Stimulated activated naive CD8-positive, alpha-beta T cell treated with anti-CD3 and anti-CD28 coated beads, Interleukin-15, Interleukin-2, amounts not matched to agents 100 ng/mL and 50 ng/mL, for 24 hours (primary cell): Measurements from ENCODE around the gene UGT1A5.
"Not testable (repeated sequence)": the region's sequence is repeated elsewhere in the genome, so short reads cannot be mapped to it uniquely, and the experiment has no call there.

Experiments used
- H3K27ac Mint-ChIP-seq: one replicate; pipeline ENCODE4 v1.8.0; 2021; ENCODE audit warnings: mild to moderate bottlenecking, mixed read lengths
- H3K27me3 Mint-ChIP-seq: one replicate; pipeline ENCODE4 v1.8.0; 2021; ENCODE audit warnings: mixed read lengths
- H3K36me3 Mint-ChIP-seq: one replicate; pipeline ENCODE4 v1.8.0; 2021; ENCODE audit warnings: low read depth, mixed read lengths
- H3K4me1 Mint-ChIP-seq: one replicate; pipeline ENCODE4 v1.8.0; 2021; ENCODE audit warnings: low read depth, mixed read lengths
- H3K4me3 Mint-ChIP-seq: one replicate; pipeline ENCODE4 v1.8.0; 2021; ENCODE audit warnings: mild to moderate bottlenecking, mixed read lengths
- H3K9me3 Mint-ChIP-seq: one replicate; pipeline ENCODE4 v1.8.0; 2021; ENCODE audit warnings: mixed read lengths

UGT1A5 gene

GRCh38 chr2:233707940-233708644 lies 4.6 kb upstream of the UGT1A5 start:
- no peak overlapping the region for H3K4me3 Mint-ChIP-seq
- no peaks in the 10 kb centered on the region for H3K4me1 Mint-ChIP-seq
- H3K9me3 Mint-ChIP-seq: no peaks in the 10 kb centered on the region
- H3K27me3 Mint-ChIP-seq: peaks cover 12% of the 10 kb centered on the region
- H3K27ac Mint-ChIP-seq: no peak overlapping the region
- no peaks in the 10 kb centered on the region for H3K36me3 Mint-ChIP-seq

- Mint-ChIP-seq H3K27me3 (peaks cover 14% of the 10 kb centered on the region), H3K27ac (no peak overlapping the region), H3K4me3 (no peak overlapping the region), H3K4me1 (no peaks in the 10 kb centered on the region), H3K36me3 (no peaks in the 10 kb centered on the region), H3K9me3 (no peaks in the 10 kb centered on the region)
These were observed 3.8 kb upstream of the UGT1A5 start for GRCh38 chr2:233708942-233709341.

DNA sequence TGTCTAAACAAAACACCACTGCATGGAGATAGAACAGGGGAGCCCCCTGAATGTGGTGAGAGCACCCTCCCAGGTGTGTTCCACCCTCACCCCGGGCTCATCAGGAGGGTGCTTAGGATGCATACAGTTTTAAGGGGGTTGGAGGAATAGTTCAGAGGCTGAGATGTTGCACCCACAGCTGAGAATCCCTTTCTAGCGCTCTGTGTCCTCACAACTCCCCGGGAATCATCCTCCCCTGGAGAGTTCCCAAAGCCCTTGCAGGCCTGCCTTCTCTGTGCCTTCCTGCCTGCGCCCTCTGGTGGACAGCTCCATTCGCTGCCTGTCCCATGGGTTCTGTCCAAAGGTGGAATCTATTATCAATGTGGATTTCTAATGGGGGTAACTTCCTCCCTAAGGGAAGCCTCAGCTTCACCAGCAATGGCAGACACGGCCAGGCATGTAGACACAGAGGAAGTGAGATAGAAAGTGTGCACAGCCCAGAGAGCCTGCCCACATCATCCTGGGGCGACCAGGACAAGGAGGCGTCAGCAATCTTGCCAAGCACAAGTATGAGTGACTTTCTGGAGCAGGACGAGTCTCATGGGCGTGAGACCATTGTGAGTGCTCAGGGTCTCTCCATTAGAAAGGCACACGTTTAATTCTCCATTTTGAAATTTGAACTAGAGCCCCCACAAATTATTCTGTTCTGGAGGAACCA lies 1.2 kb upstream of the UGT1A5 start:
- peaks cover 28% of the 10 kb centered on the region for H3K27me3 Mint-ChIP-seq

DNA sequence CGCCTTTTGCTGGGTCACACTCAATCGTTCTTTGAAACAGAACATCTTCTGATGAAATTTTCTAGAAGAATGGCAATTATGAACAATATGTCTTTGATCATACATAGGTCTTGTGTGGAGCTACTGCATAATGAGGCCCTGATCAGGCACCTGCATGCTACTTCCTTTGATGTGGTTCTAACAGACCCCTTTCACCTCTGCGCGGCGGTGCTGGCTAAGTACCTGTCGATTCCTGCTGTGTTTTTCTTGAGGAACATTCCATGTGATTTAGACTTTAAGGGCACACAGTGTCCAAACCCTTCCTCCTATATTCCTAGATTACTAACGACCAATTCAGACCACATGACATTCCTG lies 532 bp downstream of the UGT1A5 start:
- H3K4me3 Mint-ChIP-seq: no peak overlapping the region

More for the DNA sequence above, 1.2 kb upstream of the UGT1A5 start:
- H3K4me1 Mint-ChIP-seq: no peaks in the 10 kb centered on the region
- H3K9me3 Mint-ChIP-seq: no peaks in the 10 kb centered on the region
- H3K36me3 Mint-ChIP-seq: no peaks in the 10 kb centered on the region
- no peak overlapping the region for H3K4me3 Mint-ChIP-seq
- no peak overlapping the region for H3K27ac Mint-ChIP-seq

GRCh38 chr2:233714121-233714520 lies 1.4 kb downstream of the UGT1A5 start:
- peaks cover 42% of the 10 kb centered on the region for H3K27me3 Mint-ChIP-seq
- H3K27ac Mint-ChIP-seq: no peak overlapping the region
- H3K36me3 Mint-ChIP-seq: no peaks in the 10 kb centered on the region
- H3K9me3 Mint-ChIP-seq: no peaks in the 10 kb centered on the region
- H3K4me3 Mint-ChIP-seq: no peak overlapping the region
- H3K4me1 Mint-ChIP-seq: no peaks in the 10 kb centered on the region

More for the DNA sequence above, 532 bp downstream of the UGT1A5 start:
- no peaks in the 10 kb centered on the region for H3K36me3 Mint-ChIP-seq
- no peaks in the 10 kb centered on the region for H3K9me3 Mint-ChIP-seq
- no peak overlapping the region for H3K27ac Mint-ChIP-seq
- no peaks in the 10 kb centered on the region for H3K4me1 Mint-ChIP-seq
- peaks cover 38% of the 10 kb centered on the region for H3K27me3 Mint-ChIP-seq

DNA sequence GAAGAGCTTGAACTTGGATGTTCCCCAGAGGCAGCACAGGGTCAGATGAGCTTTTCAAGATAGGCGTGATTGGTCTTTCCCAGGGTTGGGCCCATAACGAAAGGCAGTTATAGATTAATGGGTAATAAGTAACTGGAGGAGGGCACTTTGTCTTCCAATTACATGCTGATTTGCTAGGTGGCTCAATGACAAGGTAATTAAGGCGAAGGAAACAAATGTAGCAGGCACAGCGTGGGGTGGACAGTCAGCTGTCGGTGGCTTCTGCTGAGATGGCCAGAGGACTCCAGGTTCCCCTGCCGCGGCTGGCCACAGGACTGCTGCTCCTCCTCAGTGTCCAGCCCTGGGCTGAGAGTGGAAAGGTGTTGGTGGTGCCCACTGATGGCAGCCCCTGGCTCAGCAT lies 5.8 kb downstream of the UGT1A5 start, which contains the start of gene UGT1A4:
TSS of gene UGT1A4 (plus strand) at position 185 of the 400 bp plus-strand sequence. CDS start at position 270, 85 bp downstream.
- Mint-ChIP-seq H3K4me3 (no peak within 1 kb of the TSS), H3K27me3 (peaks cover 46% of the 10 kb centered on the region), H3K27ac (no peak within 1 kb of the TSS)

GRCh38 chr2:233728723-233729301 lies 16.1 kb downstream of the UGT1A5 start, which contains the start of gene UGT1A3:
Gene UGT1A3 (plus strand): TSS chr2:233729042. CDS start chr2:233729127, 85 bp downstream.
- no peaks in the 10 kb centered on the region for H3K4me1 Mint-ChIP-seq
- no peak within 1 kb of the TSS for H3K4me3 Mint-ChIP-seq
- H3K27me3 Mint-ChIP-seq: peaks cover 17% of the 10 kb centered on the region
- no peaks in the 10 kb centered on the region for H3K36me3 Mint-ChIP-seq
- no peaks in the 10 kb centered on the region for H3K9me3 Mint-ChIP-seq
- H3K27ac Mint-ChIP-seq: no peak within 1 kb of the TSS

More for the DNA sequence above, 5.8 kb downstream of the UGT1A5 start, which contains the start of gene UGT1A4:
- no peaks in the 10 kb centered on the region for H3K36me3 Mint-ChIP-seq
- no peaks in the 10 kb centered on the region for H3K4me1 Mint-ChIP-seq
- no peaks in the 10 kb centered on the region for H3K9me3 Mint-ChIP-seq

DNA sequence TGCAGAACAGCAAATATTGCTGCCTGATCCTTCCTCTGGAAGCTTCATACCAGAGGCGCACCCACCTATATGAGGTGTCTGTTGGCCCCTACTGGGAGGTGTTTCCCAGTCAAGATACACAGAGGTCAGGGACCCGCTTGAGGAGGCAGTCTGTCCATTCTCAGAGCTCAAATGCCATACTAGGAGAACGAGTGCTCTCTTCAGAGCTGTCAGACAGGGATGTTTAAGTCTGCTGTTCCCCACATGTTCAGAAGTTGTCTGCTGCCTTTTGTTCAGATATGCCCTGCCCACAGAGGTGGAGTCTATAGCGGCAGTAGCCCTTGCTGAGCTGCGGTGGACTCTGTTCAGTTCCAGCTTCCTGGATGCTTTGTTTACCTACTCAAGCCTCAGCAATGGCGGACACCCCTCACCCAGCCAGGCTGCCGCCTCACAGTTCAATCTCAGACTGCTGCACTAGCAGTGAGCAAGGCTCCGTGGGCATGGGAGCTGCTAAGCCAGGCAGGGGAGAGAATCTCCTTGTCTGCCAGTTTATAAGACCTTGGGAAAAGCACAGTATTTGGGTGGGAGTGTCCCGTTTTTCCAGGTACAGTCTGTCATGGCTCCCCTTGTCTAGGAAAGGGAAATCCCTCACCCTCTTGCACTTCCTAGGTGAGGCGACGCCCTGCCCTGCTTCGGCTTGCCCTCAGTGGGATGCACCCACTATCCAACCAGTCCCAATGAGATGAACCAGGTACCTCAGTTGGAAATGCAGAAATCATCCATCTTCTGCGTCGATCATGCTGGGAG lies 24.4 kb downstream of the UGT1A5 start:
- not testable (repeated sequence) for H3K4me1 Mint-ChIP-seq, H3K27ac Mint-ChIP-seq, H3K4me3 Mint-ChIP-seq, H3K36me3 Mint-ChIP-seq, H3K9me3 Mint-ChIP-seq
- H3K27me3 Mint-ChIP-seq: peaks cover 36% of the 10 kb centered on the region

- H3K27me3 Mint-ChIP-seq: peaks cover 22% of the 10 kb centered on the region
- no peaks in the 10 kb centered on the region for H3K9me3 Mint-ChIP-seq
These were observed 28.2 kb downstream of the UGT1A5 start for GRCh38 chr2:233740870-233741269.

GRCh38 chr2:233743464-233744259 lies 31.0 kb downstream of the UGT1A5 start:
- Mint-ChIP-seq H3K9me3 (no peaks in the 10 kb centered on the region), H3K27me3 (peaks cover 17% of the 10 kb centered on the region)

More at GRCh38 chr2:233740870-233741269, 28.2 kb downstream of the UGT1A5 start:
- Mint-ChIP-seq H3K4me1 (no peaks in the 10 kb centered on the region), H3K4me3 (no peak overlapping the region), H3K36me3 (no peaks in the 10 kb centered on the region), H3K27ac (no peak overlapping the region)

GRCh38 chr2:233745073-233745755 lies 32.5 kb downstream of the UGT1A5 start:
- Mint-ChIP-seq H3K4me3 (no peak overlapping the region), H3K27me3 (peaks cover 15% of the 10 kb centered on the region), H3K36me3 (no peaks in the 10 kb centered on the region), H3K9me3 (peaks cover 6% of the 10 kb centered on the region), H3K27ac (no peak overlapping the region), H3K4me1 (no peaks in the 10 kb centered on the region)

More at GRCh38 chr2:233743464-233744259, 31.0 kb downstream of the UGT1A5 start:
- no peak overlapping the region for H3K27ac Mint-ChIP-seq
- no peaks in the 10 kb centered on the region for H3K36me3 Mint-ChIP-seq
- no peaks in the 10 kb centered on the region for H3K4me1 Mint-ChIP-seq
- H3K4me3 Mint-ChIP-seq: no peak overlapping the region

DNA sequence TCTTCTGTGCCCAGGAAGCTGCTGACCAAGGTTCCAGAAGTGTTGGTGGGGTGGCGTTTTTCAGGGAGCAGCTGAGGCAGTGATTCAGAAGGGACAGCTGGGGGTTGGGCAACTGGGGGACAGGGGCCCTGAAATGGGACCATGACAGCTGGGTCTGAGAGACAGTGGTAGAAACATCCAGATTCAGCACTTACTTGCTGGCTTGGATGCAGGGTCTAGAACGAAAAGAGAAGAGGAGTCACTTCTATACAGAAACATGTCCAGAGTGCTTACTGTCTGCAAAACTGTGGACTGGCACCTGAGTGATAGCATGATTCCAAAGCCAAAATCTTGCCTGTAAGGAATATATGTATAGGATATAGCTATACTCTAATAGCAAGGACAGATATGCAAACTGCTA lies 33.1 kb downstream of the UGT1A5 start:
- H3K4me1 Mint-ChIP-seq, H3K9me3 Mint-ChIP-seq, H3K4me3 Mint-ChIP-seq, H3K27ac Mint-ChIP-seq, H3K36me3 Mint-ChIP-seq: not testable (repeated sequence)
- H3K27me3 Mint-ChIP-seq: peaks cover 13% of the 10 kb centered on the region

DNA sequence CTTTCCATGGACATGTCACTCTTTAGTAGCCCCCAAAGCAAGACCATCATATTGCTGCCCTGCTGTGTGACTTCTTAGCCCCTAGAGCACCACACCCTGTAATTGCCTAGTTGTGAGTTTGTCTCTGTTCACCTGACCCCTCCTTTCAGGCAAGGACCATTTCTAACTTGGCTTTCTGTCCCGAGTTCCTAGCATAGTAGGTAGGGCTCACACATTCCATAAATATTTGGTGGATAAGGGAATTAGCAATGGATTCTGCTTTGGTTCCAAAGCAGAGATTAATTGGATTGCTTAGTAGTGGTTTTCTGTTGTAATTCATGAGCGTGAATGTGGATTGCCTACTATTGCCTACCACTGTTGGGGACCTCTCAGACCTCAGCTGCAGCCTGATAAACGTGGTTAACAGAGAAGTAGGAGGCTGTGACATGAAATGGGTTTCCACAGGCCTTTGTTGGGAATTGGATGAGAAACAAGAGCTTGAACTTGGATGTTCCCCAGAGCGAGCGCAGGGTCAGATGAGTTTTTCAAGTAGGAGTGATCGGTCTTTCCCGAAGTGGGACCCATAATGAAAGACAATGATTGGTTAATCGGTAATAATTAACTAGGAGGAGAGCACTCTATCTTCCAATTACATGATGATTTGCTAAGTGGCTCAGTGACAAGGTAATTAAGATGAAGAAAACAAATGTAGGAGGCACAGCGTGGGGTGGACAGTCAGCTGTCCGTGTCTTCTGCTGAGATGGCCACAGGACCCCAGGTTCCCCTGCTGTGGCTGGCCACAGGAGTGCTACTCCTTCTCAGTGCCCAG lies 34.0 kb downstream of the UGT1A5 start:
- Mint-ChIP-seq H3K4me3 (no peak overlapping the region), H3K4me1 (no peaks in the 10 kb centered on the region), H3K27ac (no peak overlapping the region), H3K36me3 (no peaks in the 10 kb centered on the region), H3K27me3 (peaks cover 13% of the 10 kb centered on the region), H3K9me3 (peaks cover 10% of the 10 kb centered on the region)
